Kidney (tissue), 14 donors: ENCODE data around the gene SLC4A2. TPM values are rescaled to one million over a fixed set of nuclear protein-coding genes. Genes with fewer than 3 reads are reported as not detected.

Source experiments
- DNase-seq, 5 donors: peaks; one replicate each; pipeline ENCODE4 v3.0.0-alpha.2; 2013 to 2020
- FAIRE-seq: peaks from 2 replicates; lab custom pipeline; 2012; peaks lifted over from hg19 to GRCh38; lab: Jason Lieb, UNC
- H3K27ac ChIP-seq, 2 donors: one replicate each; pipeline ENCODE4 v1.7.0; 2013; ENCODE audit warnings: low read depth in 2 of 2, low read length in 2 of 2, inconsistent platforms in 1 of 2
- H3K27me3 ChIP-seq: one replicate; pipeline ENCODE4 v1.7.1; 2013; ENCODE audit warnings: low read length, inconsistent platforms; ENCODE audit not compliant: control insufficient read depth, insufficient read depth
- H3K36me3 ChIP-seq, 3 donors: one replicate each; pipeline versions ENCODE4 v1.7.0 to v1.7.1; 2013; ENCODE audit warnings: low read length in 3 of 3, control low read depth in 1 of 3, inconsistent platforms in 1 of 3; ENCODE audit not compliant: insufficient read depth in 3 of 3, control insufficient read depth in 2 of 3
- H3K4me1 ChIP-seq, 3 donors: one replicate each; pipeline versions ENCODE4 v1.7.0 to v1.7.1; 2013; ENCODE audit warnings: low read length in 3 of 3, inconsistent platforms in 1 of 3, low read depth in 1 of 3; ENCODE audit not compliant: control insufficient read depth in 2 of 3, insufficient read depth in 2 of 3
- H3K4me3 ChIP-seq, 3 donors: one replicate each; pipeline versions ENCODE4 v1.7.0 to v1.8.1; 2013; ENCODE audit warnings: low read length in 3 of 3, control low read depth in 1 of 3, inconsistent platforms in 1 of 3
- H3K9ac ChIP-seq, 3 donors: one replicate each; pipeline versions ENCODE4 v1.7.0 to v1.7.1; 2013; ENCODE audit warnings: low read length in 3 of 3, control low read depth in 1 of 3, inconsistent platforms in 1 of 3
- H3K9me3 ChIP-seq, 3 donors: one replicate each; pipeline versions ENCODE4 v1.7.0 to v1.7.1; 2013; ENCODE audit warnings: low read length in 3 of 3, control low read depth in 1 of 3, inconsistent platforms in 1 of 3; ENCODE audit not compliant: control insufficient read depth in 2 of 3, insufficient read depth in 1 of 3
- CTCF ChIP-seq: IDR thresholded peaks from 3 replicates; pipeline ENCODE4 v1.5.1; 2012; ENCODE audit warnings: mild to moderate bottlenecking, moderate library complexity, borderline replicate concordance; ENCODE audit not compliant: insufficient read depth; ENCODE audit errors: extremely low read depth
- intact Hi-C: fragments of 100-400 bp; cut with DNase I; formaldehyde crosslinking; loops from one replicate; pipeline ENCODE4 v1.11.1; 2022
- polyA plus RNA-seq: library from polyadenylated mRNA; stranded (reverse); fragments of 350-450 nt; fragmentation: Illumina TruSeq; extraction: RNeasy Lipid Tissue Mini Kit (QIAGEN cat#74804); gene quantifications from one replicate; pipeline ENCODE4 v1.2.3, GENCODE V29; 2014; ENCODE audit warnings: low read depth, low replicate concordance; ENCODE audit not compliant: insufficient read depth
- total RNA-seq: library from RNA; stranded (reverse); fragmentation: NEBNext Ultra II Directional; extraction: Animal tissue kit (Norgen Biotek cat#: 25700); gene quantifications from one replicate; pipeline ENCODE4 v1.2.1, GENCODE V29; 2021
- donor health status: control.
- donor health status: control.
- donor health status: control.
- donor health status: control.
- donor health status: control.
- donor health status: DM: yes; HTN: yes; CAD: no.
- donor health status: Normal renal cell carcinoma (clear cell type).

Gene SLC4A2
- total and polyA plus RNA-seq, 2 donors from 2014 or later, result 104 to 150 TPM

DNA sequence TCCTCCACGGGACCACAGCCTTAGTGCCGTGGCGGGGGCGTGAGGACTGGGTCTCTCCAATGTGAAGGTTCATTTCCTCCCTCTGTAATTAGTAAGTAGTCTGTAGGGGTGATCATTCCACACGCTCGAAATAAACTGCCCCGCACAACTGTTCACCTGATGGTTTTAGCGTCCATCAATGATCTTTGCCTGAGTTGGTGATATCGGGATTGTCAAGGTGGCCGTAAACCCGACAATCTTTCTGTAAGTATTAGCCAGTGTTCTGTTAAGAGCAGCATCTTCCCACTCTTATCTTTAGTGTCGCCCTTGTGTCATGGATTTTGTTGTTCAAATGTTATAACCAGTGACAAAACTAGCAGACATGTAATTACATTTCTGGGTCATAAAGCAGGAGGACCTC is 44.6 kb downstream of the SLC4A2 start:
- Histone ChIP-seq H3K27me3 (no peaks in the 10 kb centered on the region), H3K4me1 (no peaks in the 10 kb centered on the region), H3K4me3 (no peak overlapping the region), H3K27ac (no peak overlapping the region), H3K9me3 (no peaks in the 10 kb centered on the region), H3K9ac (no peak overlapping the region), H3K36me3 (no peaks in the 10 kb centered on the region)
- no peak for TF ChIP-seq CTCF
- intact Hi-C loops, result no loop called here
- DNase-seq (no peak), FAIRE-seq (no peak)

DNA sequence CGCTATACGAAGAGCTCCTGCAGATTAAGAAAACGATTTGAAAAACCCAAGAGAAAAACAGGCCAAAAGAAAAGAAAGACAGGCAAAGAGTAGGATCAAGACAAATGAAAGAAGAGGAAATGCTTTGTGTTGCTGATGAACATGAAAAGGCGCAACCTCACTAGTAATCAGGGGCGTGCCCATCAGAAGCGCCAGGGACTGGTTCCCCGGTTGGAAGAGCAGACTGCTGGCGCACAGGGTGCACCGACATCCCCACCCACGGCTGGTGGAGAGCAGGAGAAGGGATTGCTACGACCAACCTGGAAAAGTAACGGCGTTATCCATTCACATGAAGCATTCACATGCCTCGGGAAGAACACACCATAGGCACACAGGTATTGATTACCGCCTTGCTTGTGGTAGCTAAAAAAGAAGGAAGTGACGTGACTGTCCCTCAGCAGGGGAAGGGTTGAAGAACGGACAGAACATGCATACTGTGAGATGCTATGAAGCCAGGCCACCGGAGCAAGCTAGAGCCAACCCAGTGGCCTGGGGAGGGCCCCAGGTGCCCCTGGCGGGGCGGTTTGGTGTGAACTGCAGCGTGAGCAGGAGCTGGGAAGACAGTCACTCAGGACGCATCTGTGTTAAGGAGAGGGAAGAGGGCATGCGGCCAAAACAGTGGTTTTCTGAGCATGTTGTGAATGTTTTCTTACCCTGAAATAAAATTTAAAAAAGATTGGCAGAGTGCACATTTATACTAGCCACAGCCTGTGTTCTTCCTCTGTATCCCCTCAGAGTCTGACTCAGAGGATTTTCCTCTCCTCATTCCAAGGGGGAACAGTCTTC is 45.2 kb downstream of the SLC4A2 start:
- Histone ChIP-seq H3K4me3 (no peak overlapping the region), H3K9me3 (no peaks in the 10 kb centered on the region), H3K36me3 (no peaks in the 10 kb centered on the region), H3K9ac (no peak overlapping the region), H3K4me1 (no peaks in the 10 kb centered on the region), H3K27ac (no peak overlapping the region), H3K27me3 (no peaks in the 10 kb centered on the region)
- DNase-seq, result peak in 1 of 5 donors; percentile 63
- no peak for FAIRE-seq
- intact Hi-C loops, result no loop called here
- no peak for TF ChIP-seq CTCF

DNA sequence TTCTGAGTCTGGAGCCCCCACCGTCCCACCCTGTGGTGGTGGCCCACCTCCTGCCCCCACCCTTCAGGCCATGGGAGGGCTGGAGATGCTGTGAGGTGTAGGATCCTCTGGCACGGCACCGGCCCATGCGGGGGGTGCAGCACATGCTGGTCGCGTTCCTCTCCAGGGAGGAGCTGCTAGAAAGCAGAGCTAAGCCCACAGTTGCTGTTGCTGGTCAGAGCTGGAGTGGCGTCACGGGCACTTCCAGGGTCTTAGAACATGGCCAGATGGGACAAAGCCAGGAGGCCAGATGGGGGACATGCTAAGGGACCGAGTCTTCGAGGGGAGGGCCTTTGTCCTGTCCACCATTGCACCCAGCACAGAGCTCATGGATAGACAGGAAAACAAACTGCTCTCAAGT is 48.5 kb downstream of the SLC4A2 start:
- intact Hi-C loops, result no loop called here
- H3K27ac ChIP-seq, result no peak overlapping the region
- no peaks in the 10 kb centered on the region for H3K36me3 ChIP-seq
- H3K4me1 ChIP-seq, result no peaks in the 10 kb centered on the region
- no peak overlapping the region for H3K4me3 ChIP-seq
- no peaks in the 10 kb centered on the region for H3K27me3 ChIP-seq
- no peak for TF ChIP-seq CTCF
- FAIRE-seq (no peak), DNase-seq (peak in 1 of 5 donors; percentile 49)
- no peak overlapping the region for H3K9ac ChIP-seq
- no peaks in the 10 kb centered on the region for H3K9me3 ChIP-seq
